ENCODE data around the gene GRK6. TPM values are rescaled to one million over a fixed set of nuclear protein-coding genes. Genes with fewer than 3 reads are reported as not detected.

GRK6 gene
- total and polyA plus RNA-seq, 9 of the 15 experiments (the other 6 are each of a cell fraction or from before 2014, with no cell fraction given) = 0.63 to 122 (median 44.5) TPM

GRCh38 chr5:177383181-177383580, 43.3 kb upstream of the GRK6 start (continued):
- no peak for TF ChIP-seq ZNF639 (CRISPR knock-in tag; conservative IDR thresholded peaks at IDR 0.05 in 1 of 2, IDR thresholded peaks at IDR 0.05 in 1 of 2)

- FAIRE-seq (no peak), DNase-seq (ENCODE audit: extremely low read depth in 1 of 4, low spot score in 3 of 4) (no peak), ATAC-seq (no peak)
- Histone ChIP-seq H3K27ac (ENCODE audit: extremely low read depth, low read depth, low read length) (no peak within 1 kb of the TSS), H3K4me1 (replicated peaks in 1 of 2; ENCODE audit: control insufficient read depth in 2 of 2, insufficient read depth in 2 of 2, low read length in 2 of 2) (peaks cover 5 to 26% of the 10 kb centered on the region in 2 experiments), H3K36me3 (ENCODE audit: control insufficient read depth, insufficient read depth, low read length) (no peaks in the 10 kb centered on the region), H2AFZ (ENCODE audit: low read depth, low read length) (no peak within 1 kb of the TSS), H3K9me3 (replicated peaks; ENCODE audit: control insufficient read depth, insufficient read depth, low read depth, low read length) (no peaks in the 10 kb centered on the region), H3K79me2 (ENCODE audit: control insufficient read depth, insufficient read depth, low read length) (no peaks in the 10 kb centered on the region), H3K27me3 (ENCODE audit: control insufficient read depth in 2 of 2, insufficient read depth in 2 of 2, low read length in 2 of 2) (peaks cover 0 to 12% of the 10 kb centered on the region in 2 experiments; a peak in 2 of 5 replicates), H3K4me3 (no peak within 1 kb of the TSS), H3K9ac (ENCODE audit: insufficient read depth in 1 of 2, low read depth in 2 of 2, low read length in 2 of 2) (peak within 1 kb of the TSS in 1 of 2 experiments; percentile 54; a peak in 1 of 4 replicates), H4K20me1 (replicated peaks; ENCODE audit: control insufficient read depth, insufficient read depth, low read length) (no peaks in the 10 kb centered on the region), H3K9me1 (ENCODE audit: control insufficient read depth, insufficient read depth, low read length) (no peaks in the 10 kb centered on the region), H3K4me2 (ENCODE audit: insufficient read depth, low read length) (no peak within 1 kb of the TSS)
- POLR2A ChIA-PET = interaction anchor here (0.7 to 1.0 kb wide), 3 partner anchors 11 to 1432 kb away, joined by 3 read pairs; no protein-coding TSS in a partner anchor
- 9% methylated on average over 4 of the region's 4 CpGs for WGBS (ENCODE audit: insufficient coverage, low coverage, missing lambda C conversion rate)
- intact Hi-C loops (cut with micrococcal nuclease) = no loop called here
- no TSS peak for BruUV-seq (replicated peaks)
- TF ChIP-seq BRF1 (IDR thresholded peaks at IDR 0.05; ENCODE audit: borderline replicate concordance, extremely low read depth, insufficient read length) (no peak), STAT5B (CRISPR knock-in tag; IDR thresholded peaks at IDR 0.05) (no peak), TCF7 (IDR thresholded peaks at IDR 0.05; ENCODE audit: borderline replicate concordance) (no peak), ATF7 (IDR thresholded peaks at IDR 0.05) (no peak), CC2D1A (IDR thresholded peaks at IDR 0.05) (no peak), CBX2 (IDR thresholded peaks at IDR 0.05; ENCODE audit: insufficient read depth, low read length, poor library complexity, severe bottlenecking) (no peak), ZKSCAN1 (IDR thresholded peaks at IDR 0.05; ENCODE audit: low read depth, low read length) (no peak), CTCFL (IDR thresholded peaks at IDR 0.05; ENCODE audit: borderline replicate concordance, insufficient read depth, low read depth, low read length, poor library complexity, severe bottlenecking) (no peak), ZNF592 (IDR thresholded peaks at IDR 0.05) (no peak), BMI1 (IDR thresholded peaks at IDR 0.05; ENCODE audit: low read length) (no peak)
- in situ Hi-C loops (cut with MboI) = no loop called here
- CTCF ChIA-PET (ENCODE audit: low intra/inter-chr PET ratio) = no interaction called here
Observed at GRCh38 chr5:177384134-177384533, 42.3 kb upstream of the GRK6 start, which contains the start of gene SLC34A1. Gene SLC34A1, plus strand, starts transcription at chr5:177384434. Its CDS starts 1,308 bp downstream, at chr5:177385742.

Measured in K562 (cell line).